IMR-90 (cell line): ENCODE data around the gene ZNF134.

Source experiments
- CEBPB ChIP-seq: IDR thresholded peaks from 2 replicates; pipeline ENCODE4 v1.6.1; 2012; ENCODE audit warnings: low read depth, low read length, improper control_type of control experiment
- FOS ChIP-seq: fragments of 150-350 bp; IDR thresholded peaks from 2 replicates; pipeline ENCODE4 v1.6.1; 2016; ENCODE audit warnings: low read depth, low read length
- MAZ ChIP-seq: IDR thresholded peaks from 2 replicates; pipeline ENCODE4 v1.6.1; 2012; ENCODE audit warnings: low read depth, mild to moderate bottlenecking, low read length, improper control_type of control experiment, moderate library complexity, borderline replicate concordance
- POLR2A ChIP-seq: IDR thresholded peaks from 2 replicates; pipeline ENCODE4 v1.6.1; 2012; ENCODE audit warnings: mild to moderate bottlenecking, low read depth, low read length
- RCOR1 ChIP-seq: IDR thresholded peaks from 2 replicates; pipeline ENCODE4 v1.6.1; 2012; ENCODE audit warnings: mild to moderate bottlenecking, low read length, improper control_type of control experiment; ENCODE audit not compliant: insufficient replicate concordance
- RFX5 ChIP-seq: IDR thresholded peaks from 2 replicates; pipeline ENCODE4 v1.8.0; 2012; ENCODE audit warnings: low read depth, mild to moderate bottlenecking, low read length, moderate library complexity
- SMC3 ChIP-seq: fragments of 150-350 bp; IDR thresholded peaks from 2 replicates; pipeline ENCODE4 v1.6.1; 2016; ENCODE audit warnings: low read depth, mild to moderate bottlenecking, antibody characterized with exemption, low read length, moderate library complexity
- USF2 ChIP-seq: fragments of 150-350 bp; IDR thresholded peaks from 2 replicates; pipeline ENCODE4 v1.6.1; 2017; ENCODE audit warnings: mild to moderate bottlenecking, antibody characterized with exemption, low read length, low read depth
- TF ChIP-seq, protein P1 (sequence below): conservative IDR thresholded peaks from 2 replicates; pipeline ENCODE4 v1.5.1; 2012; ENCODE audit warnings: mild to moderate bottlenecking, low read depth, low read length, improper control_type of control experiment
- TF ChIP-seq, protein P2 (sequence below): fragments of 150-350 bp; IDR thresholded peaks from 2 replicates; pipeline ENCODE4 v1.6.1; 2016; ENCODE audit warnings: low read depth, mild to moderate bottlenecking, low read length, moderate library complexity, borderline replicate concordance

- TF ChIP-seq RFX5: no peak
- TF ChIP-seq, protein P1, sequence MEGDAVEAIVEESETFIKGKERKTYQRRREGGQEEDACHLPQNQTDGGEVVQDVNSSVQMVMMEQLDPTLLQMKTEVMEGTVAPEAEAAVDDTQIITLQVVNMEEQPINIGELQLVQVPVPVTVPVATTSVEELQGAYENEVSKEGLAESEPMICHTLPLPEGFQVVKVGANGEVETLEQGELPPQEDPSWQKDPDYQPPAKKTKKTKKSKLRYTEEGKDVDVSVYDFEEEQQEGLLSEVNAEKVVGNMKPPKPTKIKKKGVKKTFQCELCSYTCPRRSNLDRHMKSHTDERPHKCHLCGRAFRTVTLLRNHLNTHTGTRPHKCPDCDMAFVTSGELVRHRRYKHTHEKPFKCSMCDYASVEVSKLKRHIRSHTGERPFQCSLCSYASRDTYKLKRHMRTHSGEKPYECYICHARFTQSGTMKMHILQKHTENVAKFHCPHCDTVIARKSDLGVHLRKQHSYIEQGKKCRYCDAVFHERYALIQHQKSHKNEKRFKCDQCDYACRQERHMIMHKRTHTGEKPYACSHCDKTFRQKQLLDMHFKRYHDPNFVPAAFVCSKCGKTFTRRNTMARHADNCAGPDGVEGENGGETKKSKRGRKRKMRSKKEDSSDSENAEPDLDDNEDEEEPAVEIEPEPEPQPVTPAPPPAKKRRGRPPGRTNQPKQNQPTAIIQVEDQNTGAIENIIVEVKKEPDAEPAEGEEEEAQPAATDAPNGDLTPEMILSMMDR: no peak
- no peak for TF ChIP-seq MAZ
- TF ChIP-seq, protein P2, sequence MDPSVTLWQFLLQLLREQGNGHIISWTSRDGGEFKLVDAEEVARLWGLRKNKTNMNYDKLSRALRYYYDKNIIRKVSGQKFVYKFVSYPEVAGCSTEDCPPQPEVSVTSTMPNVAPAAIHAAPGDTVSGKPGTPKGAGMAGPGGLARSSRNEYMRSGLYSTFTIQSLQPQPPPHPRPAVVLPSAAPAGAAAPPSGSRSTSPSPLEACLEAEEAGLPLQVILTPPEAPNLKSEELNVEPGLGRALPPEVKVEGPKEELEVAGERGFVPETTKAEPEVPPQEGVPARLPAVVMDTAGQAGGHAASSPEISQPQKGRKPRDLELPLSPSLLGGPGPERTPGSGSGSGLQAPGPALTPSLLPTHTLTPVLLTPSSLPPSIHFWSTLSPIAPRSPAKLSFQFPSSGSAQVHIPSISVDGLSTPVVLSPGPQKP: no peak
- no peak for TF ChIP-seq POLR2A
- TF ChIP-seq USF2: no peak
- no peak for TF ChIP-seq RCOR1
- TF ChIP-seq SMC3: no peak
- no peak for TF ChIP-seq CEBPB
- no peak for TF ChIP-seq FOS
Observed at GRCh38 chr19:57572415-57572947, 41.6 kb upstream of the ZNF134 start.
